GM20000 (cell line): Measurements from ENCODE around the gene FTL.
"Not testable (repeated sequence)": the region's sequence is repeated elsewhere in the genome, so short reads cannot be mapped to it uniquely, and the experiment has no call there.

Source experiments
- DNase-seq: peaks from one replicate; pipeline ENCODE4 v3.0.0; 2012; ENCODE audit warnings: low spot score
- TF ChIP-seq, protein P1 (sequence below): IDR thresholded peaks from 2 replicates; pipeline ENCODE4 v1.5.1; 2012; ENCODE audit warnings: mild to moderate bottlenecking, control low read depth; ENCODE audit errors: extremely low read depth, missing control alignments

FTL gene

DNA sequence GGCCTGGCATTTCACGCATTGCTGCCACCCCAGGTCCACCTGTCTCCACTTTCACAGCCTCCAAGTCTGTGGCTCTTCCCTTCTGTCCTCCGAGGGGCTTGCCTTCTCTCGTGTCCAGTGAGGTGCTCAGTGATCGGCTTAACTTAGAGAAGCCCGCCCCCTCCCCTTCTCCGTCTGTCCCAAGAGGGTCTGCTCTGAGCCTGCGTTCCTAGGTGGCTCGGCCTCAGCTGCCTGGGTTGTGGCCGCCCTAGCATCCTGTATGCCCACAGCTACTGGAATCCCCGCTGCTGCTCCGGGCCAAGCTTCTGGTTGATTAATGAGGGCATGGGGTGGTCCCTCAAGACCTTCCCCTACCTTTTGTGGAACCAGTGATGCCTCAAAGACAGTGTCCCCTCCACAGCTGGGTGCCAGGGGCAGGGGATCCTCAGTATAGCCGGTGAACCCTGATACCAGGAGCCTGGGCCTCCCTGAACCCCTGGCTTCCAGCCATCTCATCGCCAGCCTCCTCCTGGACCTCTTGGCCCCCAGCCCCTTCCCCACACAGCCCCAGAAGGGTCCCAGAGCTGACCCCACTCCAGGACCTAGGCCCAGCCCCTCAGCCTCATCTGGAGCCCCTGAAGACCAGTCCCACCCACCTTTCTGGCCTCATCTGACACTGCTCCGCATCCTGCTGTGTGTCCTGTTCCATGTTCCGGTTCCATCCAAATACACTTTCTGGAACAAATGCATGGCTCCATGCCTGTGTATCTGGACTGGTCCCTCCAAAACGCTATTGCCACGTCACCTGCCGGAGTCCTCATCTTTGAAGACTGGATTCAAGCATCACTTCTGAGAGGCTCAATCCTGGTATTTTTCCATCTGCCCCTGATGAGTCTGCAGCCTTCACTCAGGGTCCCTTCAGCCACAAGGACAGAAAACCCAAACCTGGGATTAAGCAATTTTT lies 42.3 kb upstream of the FTL start:
- no peak for DNase-seq
- TF ChIP-seq, protein P1, sequence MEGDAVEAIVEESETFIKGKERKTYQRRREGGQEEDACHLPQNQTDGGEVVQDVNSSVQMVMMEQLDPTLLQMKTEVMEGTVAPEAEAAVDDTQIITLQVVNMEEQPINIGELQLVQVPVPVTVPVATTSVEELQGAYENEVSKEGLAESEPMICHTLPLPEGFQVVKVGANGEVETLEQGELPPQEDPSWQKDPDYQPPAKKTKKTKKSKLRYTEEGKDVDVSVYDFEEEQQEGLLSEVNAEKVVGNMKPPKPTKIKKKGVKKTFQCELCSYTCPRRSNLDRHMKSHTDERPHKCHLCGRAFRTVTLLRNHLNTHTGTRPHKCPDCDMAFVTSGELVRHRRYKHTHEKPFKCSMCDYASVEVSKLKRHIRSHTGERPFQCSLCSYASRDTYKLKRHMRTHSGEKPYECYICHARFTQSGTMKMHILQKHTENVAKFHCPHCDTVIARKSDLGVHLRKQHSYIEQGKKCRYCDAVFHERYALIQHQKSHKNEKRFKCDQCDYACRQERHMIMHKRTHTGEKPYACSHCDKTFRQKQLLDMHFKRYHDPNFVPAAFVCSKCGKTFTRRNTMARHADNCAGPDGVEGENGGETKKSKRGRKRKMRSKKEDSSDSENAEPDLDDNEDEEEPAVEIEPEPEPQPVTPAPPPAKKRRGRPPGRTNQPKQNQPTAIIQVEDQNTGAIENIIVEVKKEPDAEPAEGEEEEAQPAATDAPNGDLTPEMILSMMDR: no peak

- DNase-seq: no peak
- TF ChIP-seq, protein P1: no peak
Observed at GRCh38 chr19:48925240-48925843, 39.8 kb upstream of the FTL start.

DNA sequence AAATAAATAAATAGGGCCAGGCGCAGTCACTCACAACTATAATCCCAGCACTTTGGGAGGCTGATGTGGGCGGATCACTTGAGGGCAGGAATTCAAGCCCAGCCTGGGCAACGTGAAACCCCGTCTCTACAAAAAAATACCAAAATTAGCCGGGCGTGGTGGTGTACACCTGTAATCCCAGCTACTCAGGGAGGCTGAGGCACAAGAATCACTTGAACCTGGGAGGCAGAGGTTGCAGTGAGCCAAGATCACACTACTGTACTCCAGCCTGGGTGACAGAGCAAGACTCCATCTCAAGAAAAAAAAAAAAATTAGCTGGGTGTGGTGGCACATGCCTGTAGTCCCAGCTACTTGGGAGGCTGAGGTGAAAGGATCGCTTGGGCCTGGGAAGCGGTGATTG lies 39.2 kb upstream of the FTL start:
- not testable (repeated sequence) for DNase-seq

DNA sequence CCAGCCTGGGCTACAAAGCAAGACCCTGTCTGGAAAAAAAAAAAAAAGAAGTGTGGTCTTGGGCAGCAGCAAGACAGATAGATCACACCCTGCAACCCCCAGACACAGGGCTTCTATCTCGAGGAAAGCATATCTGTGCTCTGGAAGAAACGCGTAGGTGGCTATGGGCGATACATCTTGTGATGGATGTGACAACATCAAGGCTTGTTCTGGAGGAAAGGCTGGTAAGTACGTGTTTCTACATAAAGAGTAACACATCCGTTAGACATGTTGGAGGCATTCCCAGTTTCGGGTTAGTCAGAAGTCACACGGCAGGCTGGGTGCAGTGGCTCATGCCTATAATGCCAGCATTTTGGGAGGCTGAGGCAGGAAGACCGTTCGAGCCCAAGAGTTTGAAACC lies 38.2 kb upstream of the FTL start:
- no peak for DNase-seq
- TF ChIP-seq, protein P1: no peak

DNA sequence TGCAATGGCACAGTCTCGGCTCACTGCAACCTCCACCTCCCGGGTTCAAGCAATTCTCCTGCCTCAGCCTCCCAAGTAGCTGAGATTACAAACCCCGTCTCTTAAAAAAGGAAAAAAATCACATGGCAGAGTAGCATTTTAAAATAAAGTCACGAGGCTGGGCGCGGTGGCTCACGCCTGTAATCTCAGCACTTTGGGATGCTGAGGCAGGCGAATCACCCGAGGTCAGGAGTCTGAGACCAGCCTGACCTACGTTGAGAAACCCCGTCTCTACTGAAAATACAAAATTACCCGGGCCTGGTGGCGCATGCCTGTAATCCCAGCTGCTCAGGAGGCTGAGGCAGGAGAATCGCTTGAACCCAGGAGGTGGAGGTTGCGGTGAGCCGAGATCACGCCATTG lies 37.4 kb upstream of the FTL start:
- not testable (repeated sequence) for DNase-seq

- DNase-seq: no peak
- TF ChIP-seq, protein P1: no peak
Observed at GRCh38 chr19:48928164-48929025, 36.7 kb upstream of the FTL start.

DNA sequence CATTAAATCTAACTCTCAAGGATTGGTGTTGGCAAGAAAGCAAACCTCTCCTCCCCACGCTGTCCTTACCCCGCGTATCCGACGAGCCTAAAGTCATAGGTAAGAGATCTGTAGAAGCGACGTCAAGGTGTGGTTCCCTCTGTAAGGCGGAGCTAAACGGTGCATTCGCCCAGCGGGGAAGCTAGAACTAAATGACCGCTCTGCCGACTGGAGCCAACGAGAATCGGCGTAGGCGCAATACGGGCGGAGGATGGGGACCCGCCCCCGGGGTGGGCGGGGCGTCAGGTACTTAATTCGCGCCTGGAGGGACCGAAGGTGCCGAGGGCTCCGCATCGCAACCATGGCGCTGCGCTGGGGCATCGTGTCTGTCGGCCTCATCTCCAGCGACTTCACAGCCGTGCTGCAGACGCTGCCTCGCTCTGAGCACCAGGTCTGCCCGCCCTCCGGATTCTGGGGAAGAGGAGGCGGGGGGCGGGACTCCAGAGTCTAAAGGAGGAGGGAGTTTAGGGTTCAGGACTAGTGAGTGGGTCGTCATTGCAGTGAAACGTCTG lies 31.7 kb upstream of the FTL start, which contains the start of gene DHDH:
TSS of gene DHDH (plus strand) at position 318 of the 551 bp plus-strand sequence. CDS start at position 341, 23 bp downstream.
- TF ChIP-seq, protein P1: no peak
- DNase-seq: peak; percentile 83
